GM21723 (cell line): ENCODE results near the gene URI1.
"Not testable (repeated sequence)": the region's sequence is repeated elsewhere in the genome, so short reads cannot be mapped to it uniquely, and the experiment has no call there.

Experiments used
- ATAC-seq: cut with Tn5 transposase; IDR thresholded peaks from one replicate; pipeline ENCODE4 v1.9.1; 2021; ENCODE audit warnings: mild to moderate bottlenecking, moderate library complexity; ENCODE audit not compliant: unreplicated experiment

URI1 gene, protein sequence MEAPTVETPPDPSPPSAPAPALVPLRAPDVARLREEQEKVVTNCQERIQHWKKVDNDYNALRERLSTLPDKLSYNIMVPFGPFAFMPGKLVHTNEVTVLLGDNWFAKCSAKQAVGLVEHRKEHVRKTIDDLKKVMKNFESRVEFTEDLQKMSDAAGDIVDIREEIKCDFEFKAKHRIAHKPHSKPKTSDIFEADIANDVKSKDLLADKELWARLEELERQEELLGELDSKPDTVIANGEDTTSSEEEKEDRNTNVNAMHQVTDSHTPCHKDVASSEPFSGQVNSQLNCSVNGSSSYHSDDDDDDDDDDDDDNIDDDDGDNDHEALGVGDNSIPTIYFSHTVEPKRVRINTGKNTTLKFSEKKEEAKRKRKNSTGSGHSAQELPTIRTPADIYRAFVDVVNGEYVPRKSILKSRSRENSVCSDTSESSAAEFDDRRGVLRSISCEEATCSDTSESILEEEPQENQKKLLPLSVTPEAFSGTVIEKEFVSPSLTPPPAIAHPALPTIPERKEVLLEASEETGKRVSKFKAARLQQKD

DNA sequence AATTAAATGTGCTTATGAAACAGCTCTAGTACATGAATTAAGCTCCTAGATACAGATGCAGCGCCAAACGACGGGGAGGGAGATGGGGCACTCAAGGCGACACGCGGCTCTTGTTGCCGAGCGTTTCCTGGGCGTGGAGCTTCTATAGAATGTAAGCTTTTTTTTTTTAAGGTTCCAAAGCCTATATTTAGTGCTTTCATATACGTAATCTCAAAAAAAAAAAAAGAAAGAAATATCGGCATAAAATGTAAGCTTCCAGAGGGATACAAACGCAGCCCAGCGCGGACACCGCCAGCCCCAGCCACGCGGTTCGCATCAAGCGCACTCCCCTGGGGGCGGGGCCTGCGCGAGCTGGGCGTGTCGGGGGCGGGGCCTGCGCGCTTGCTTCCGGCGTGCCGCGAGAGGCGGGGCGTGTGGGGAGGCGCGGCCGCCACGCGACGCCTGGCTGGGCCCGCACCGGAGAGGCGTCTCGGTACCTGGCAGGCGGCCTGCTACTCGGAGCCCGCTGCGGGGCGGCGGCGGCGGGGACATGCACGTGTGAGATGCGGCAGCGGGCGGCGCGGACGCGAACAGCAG is at the start of gene URI1:
TSS of gene URI1 (plus strand) at position 412 of the 576 bp plus-strand sequence. CDS start 309 bp downstream, outside the sequence.
- peak; percentile 89 for ATAC-seq

DNA sequence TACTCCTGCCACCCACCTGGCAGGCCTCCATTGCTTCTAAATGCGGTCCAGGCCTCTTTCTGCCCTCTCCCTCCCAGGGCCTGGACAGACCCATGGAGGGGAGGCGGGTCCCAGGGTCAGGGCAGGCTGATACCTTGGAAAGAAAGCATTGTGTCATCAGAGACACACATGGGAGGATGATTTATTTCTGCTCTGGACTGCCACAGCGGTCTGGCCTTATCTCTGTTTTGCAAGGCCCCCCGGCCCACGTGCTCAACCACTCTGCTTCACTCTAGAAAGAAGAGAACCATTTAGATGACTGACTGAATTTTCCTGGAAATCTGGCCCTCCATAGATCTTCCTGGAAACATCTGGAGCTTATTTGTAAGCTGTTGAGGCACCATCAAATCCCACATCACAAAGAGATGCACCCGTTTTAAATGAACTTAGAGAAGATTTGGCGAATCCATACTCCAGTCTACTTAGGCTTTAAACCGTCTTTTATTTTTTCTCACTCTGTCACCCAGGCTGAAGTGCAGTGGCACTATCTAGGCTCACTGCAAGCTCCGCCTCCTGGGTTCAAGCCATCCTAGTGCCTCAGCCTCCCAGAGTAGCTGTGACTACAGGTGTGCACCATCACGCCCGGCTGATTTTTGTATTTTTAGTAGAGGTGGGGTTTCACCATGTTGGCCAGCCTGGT is 48.3 kb upstream of the URI1 start:
- ATAC-seq, result no peak

DNA sequence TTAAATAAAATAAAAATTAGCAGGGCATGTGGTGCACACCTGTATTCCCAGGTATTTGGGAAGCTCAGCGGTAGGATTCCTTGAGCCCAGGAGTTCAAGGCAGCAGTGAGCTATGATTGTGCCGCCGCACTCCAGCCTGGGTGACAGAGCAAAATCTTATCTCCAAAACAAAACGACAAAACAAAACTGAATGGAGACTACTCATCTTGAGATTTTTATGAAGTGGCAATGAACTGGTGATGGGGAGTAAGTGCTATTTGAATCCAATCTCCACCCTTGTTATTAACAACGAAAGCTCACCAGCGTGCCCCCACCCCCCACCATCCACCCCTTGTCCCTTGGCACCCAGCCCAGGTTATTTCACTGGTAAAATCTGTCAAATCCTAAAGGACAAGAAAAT is 45.2 kb upstream of the URI1 start:
- ATAC-seq, result no peak

DNA sequence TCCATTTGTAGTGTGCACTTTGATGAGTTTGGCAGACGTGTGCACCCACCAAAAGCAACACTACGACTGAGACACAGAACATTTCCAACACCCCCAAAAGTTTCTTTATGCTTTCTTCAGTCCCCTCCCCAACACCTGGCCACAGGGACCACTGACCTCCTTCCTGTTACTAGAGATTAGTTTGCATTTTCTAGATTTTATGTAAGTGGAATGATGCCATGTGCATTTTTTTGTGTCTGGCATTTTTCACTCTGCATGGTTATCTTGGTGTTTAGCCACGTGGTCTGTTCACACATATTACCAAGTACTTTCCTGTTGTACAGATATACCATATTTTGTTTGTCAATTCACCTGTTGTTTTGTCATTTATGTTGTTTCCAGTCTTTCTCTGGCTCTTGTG is 44.6 kb upstream of the URI1 start:
- ATAC-seq, result no peak

DNA sequence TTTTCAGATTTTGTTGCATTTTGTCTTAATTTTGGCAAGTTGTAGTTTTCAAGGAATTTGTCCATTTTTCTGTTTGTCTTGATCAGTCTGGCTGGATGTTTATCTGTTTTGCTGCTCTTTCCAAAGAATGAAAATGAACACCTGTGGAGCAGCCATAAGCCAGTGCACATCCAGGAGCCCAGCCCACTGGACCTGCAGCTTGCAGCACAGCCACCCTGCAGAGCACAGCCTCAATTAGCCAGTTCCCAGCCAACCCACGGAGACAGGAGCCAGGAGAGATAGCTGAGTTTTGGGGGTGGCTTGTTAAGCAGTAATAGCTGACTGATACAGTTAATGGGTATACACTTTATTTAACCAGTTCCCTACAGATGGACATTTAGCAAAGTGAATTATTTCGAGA is 38.0 kb upstream of the URI1 start:
- ATAC-seq, result no peak

DNA sequence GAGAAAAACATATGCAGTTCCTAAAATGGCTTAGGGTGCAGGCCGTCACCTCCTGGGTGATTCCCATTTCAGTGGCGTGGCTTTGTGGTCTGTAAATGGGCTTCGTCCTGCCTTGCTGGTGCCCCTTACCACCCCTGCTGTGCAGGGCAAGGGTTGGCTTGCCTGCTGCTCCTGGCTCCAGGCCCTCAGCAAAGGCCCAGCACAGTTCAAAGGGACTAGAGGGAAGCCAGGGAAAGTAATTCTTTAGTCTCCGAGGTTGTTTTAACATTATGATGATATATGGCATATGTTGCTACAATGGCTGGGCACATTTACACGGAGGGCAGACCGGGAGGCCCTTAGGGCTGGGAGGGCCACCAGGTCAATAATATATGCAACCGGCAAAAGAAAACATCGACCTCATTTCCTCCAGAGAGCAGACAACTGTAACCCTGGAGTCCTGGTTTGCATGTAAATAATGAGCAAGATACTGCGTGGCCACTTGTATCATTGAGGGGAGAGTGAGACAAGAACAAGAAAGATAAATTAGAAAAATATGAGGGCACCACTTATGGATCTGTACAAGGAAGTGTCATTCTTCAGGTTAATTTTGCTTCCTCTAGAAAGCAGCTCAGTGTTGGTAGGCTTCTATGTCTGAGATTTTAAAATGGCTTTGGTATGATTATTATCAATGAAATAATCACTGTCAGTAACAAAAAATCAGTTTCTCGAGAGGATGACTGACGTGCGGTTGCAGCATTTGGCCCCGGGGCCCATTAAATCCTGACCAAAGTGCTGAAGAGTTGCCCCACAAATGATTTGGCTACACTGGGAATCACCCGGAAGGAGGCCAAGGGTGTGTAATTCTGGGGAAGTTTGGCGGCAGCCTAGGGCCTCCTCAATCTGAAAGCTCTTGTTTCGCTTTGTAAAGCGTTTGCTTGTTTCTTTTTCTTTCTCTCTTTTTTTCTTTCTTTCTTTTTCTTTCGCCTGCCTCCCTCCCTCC is 32.8 kb upstream of the URI1 start:
- no peak for ATAC-seq

DNA sequence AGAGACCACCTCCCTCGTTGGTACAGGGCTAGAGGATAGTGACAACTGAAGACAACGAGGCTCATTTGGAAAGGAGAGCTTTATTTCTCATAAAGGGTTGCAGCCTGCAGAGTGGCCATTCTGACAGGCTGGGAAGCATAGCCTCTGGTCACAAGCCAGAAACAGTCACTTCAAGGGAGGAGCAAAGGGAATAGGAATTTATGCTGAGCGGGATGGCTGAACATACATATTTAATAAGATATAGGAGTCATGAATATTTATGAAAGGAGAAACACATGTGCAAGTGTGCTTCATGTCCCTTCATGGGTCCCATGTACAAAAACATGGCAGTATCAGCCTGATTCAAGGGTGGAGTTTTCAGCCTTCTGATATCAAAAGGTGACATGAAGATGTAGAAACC is 27.1 kb upstream of the URI1 start:
- ATAC-seq, result no peak

DNA sequence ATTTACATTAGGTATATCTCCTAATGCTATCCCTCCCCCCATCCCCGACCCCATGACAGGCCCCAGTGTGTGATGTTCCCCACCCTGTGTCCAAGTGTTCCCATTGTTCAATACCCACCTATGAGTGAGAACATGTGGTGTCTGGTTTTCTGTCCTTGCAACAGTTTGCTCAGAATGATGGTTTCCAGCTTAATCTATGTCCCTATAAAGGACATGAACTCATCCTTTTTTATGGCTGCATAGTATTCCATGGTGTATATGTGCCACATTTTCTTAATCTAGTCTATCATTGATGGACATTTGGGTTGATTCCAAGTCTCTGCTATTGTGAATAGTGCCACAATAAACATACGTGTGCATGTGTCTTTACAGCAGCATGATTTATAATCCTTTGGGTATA is 26.2 kb upstream of the URI1 start:
- not testable (repeated sequence) for ATAC-seq

DNA sequence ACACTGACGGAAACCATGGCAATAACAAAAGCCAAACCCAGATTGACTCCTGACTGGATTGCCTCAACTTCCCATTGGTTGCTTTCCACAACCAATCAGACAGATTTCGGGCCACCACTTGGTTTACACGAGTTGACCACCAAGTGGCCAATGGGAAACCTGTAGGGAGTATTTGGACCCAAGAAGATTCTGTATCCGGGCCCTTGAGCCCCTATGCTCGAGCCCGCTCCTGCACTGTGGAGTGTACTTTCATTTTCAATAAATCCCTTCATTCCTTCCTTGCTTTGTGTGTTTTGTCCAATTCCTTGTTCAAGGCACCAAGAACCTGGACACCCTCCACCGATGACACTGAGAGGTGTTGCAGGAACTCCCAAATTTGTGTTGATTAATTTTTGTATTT is 24.1 kb upstream of the URI1 start:
- ATAC-seq, result no peak

DNA sequence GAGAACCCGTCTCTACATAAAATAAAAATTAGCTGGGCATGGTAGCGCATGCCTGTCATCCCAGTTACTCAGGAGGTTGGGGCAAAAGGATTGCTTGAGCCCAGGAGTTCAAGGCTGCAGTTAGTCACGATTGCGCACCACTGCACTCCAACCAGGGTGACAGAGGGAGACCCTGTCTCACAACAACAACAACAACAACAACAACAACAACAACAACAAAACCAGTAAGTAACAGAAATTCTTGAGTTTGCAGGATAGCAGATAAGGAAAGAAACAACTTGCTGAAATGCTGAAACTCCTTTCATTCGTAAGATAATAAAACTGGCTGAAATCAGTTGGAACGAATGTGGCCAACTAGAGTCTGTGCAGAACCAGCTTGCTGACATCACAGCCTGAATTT is 23.1 kb upstream of the URI1 start:
- no peak for ATAC-seq

DNA sequence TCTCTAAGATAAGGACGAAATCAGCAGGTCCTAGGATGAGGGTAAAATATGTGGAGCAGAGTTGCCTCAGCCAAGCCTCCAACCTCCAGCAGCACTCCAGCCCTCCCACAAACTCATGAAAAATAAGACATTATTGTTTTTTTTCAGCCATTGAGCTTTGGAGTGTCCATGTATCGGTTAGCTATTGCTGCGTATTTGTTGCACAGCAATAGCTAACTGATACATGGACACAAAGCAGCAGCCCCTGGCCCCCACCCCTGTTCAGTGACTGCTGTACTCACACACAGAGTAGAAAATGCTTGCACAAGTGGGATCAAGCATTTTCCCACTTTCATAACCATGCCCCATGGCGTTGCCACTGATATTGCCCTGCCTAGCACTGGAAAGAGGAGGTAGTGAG is 19.1 kb upstream of the URI1 start:
- no peak for ATAC-seq

DNA sequence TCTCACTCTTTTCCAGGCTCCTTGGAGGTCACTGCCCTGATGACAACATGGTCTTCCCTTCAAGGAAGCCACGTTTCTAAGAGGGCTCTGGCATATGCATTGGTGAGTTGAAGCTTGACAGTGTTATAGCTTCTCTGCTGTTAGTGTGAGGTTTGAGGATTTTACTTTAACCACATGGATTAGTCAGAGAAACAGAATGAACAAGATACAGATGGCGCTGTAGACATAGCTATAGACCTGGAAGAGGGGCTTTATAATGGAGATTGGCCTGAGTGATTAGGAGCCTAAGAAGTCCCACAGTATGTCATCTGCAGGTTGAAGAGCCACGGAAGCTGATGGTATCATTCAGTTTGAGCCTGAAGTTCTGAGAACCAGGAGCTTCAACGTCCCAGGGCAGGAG is 18.4 kb upstream of the URI1 start:
- ATAC-seq, result no peak

DNA sequence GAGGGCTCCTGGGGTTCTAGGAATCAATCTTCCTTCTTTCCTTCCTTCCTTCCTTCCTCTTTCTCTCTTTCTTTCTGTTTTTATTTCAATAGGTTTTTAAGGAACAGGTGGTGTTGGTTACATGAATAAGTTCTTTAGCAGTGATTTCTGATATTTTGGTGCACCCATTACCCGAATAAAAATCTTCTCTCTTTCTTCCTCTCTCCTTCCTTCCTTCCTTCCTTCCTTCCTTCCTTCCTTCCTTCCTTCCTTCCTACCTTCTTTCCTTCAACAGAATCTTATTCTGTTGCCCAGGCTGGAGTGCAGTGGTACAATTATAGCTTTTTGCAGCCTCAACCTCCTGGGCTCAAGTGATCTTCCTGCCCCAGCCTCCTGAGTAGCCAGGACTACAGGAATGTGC is 16.0 kb upstream of the URI1 start:
- ATAC-seq, result no peak

DNA sequence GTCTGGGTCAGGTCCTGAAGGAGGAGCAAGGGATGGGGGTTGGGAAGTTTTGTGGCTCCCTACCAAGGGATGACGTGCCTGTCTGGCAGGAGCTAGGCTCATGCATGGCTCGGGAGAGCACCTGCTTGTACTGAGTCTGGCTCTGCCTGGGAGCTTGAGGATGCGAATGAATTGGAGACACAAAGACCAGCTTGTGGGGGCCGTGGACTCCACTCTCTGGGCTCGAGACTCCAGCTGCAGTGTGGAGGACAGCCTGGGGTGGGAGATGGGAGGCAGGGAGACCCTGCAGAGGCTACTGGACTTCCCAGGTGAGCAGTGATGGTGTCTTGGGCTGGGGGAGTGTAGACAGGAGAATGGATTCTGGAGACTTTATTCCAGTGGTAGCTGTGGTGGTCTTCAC is 15.2 kb upstream of the URI1 start:
- no peak for ATAC-seq

DNA sequence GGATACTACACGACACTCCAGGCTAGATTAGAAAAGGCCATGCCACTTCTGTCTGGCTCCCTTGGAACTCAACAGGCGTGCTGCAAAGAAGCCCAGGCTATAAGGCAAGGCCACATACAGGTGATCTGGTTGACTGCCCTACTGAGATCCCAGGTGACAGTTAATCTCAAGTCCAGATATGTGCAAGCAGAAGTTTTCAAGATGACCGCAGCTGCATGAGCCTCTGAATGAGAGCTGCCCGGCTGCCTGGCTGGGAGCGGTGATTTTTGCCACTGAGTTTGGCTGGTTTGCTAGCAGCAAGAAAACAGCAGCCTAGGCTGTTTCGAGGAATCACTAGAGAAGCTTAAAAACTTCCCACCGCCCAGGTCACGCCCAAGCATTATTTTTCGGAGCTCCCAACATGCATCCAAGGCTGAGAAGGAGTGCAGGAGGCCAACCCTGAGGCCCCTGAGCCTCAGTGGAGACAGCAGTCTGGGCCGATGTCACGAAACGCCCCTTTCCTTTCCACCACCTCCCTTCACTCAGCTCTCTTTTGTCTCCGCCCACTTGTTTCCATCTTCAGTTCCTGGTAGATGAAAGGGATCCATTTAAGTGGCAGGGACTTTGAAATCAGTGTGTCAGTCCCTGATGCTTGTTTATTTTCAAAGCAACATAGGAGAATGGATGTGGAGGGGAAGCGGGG is 14.0 kb upstream of the URI1 start:
- ATAC-seq, result peak; percentile 70

DNA sequence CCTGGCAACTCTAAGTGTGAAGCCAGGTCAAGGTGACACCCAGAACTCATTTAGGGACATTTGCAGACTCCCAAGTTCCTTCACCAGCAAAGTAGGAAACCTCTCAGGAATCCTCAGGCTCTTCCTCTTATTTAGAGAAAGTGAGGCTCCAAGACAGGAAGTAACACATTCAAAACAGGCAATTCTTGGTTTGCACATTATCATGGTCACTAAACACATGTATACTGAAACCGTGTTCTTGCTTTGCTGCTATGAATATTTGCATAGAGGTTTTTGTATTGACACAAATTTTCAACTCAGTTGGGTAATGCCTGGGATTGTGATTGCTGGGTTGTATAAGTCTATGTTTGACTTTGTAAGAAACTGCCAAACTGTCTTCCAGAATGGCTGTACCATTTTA is 13.2 kb upstream of the URI1 start:
- peak; percentile 64 for ATAC-seq

DNA sequence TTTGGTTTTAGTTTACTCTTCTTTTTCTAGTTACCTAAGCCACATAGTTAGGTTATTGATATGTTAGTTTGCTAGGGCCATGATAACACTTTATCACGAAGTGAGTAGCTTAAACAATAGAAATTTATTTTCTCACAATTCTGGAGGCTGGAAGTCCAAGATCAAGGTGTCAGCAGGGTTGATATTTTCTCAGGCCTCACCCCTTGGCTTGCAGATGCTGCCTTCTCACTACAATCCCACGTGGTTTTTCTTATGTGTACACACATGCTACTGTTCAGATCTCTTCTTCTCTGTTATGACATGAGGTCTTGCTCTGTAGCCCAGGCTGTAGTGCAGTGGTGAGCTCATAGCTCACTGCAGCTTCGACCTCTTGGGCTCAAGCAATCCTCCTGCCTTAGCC is 7.8 kb upstream of the URI1 start:
- no peak for ATAC-seq

DNA sequence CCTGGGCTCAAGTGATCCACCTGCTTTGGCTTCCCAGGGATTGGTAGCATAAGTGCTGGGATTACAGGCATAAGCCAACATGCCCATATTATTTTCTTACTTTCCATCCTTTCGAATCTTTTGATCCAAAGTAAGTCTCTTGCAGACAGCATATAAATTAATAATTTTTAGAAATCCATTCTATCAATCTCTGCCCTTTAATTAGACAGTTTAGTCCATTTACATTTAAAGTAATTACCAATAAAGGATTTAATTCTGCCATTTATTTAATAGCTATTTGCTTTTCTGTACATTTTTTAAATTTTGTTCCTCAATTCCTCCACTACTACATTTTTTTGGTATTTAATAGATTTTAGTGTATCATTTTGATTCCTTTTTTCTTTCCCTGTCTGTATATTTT is 7.3 kb upstream of the URI1 start:
- no peak for ATAC-seq

DNA sequence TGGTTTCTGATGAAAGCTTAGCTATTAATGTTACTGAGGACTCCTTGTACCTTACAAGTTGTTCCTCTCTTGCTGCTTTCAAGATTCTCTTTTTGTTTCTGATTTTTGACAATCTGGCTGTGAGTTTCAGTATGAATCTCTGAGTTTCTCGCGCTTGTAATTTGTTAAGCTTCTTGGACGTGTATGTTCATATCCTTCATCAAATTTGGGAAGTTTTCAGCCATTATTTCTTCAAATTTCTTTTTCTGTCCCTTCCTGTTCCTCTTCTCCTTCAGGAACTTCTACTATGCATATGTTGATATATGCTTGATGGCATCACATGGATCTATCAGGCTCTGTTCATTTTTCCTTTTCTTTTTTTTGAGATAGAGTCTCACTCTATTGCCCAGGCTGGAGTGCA is 5.6 kb upstream of the URI1 start:
- no peak for ATAC-seq

DNA sequence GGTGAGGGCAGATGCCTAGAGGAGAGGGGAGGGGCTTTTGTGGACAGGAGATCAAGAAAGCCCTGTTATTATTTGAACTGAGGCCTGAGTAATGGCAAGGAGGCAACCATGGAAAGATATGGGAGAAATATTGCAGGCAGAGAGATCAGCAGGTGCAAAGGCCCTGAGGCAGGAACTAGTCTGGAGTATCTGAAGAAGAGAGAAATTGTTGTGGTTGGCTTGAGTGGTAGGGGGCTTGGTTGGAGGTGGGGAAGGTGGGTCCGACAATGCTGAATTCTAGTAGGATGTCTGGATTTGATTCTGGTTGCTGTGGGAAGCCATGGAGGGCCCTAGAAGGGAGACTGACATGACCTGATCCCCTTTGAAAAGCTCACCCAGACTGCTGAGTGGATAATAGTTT is 2.4 kb upstream of the URI1 start:
- ATAC-seq, result no peak
